ENCODE data around the gene SERAC1. TPM values are rescaled to one million over a fixed set of nuclear protein-coding genes. Genes with fewer than 3 reads are reported as not detected.

Gene SERAC1
- total RNA-seq, 1 donor from 2014 or later = 4.7 TPM

- intact Hi-C loops (cut with micrococcal nuclease) = no loop called here
These were observed 106.2 kb downstream of the SERAC1 start for GRCh38 chr6:158061709-158062461.

GRCh38 chr6:158061361-158061708, 106.7 kb downstream of the SERAC1 start:
- intact Hi-C loops (cut with micrococcal nuclease) = no loop called here

GRCh38 chr6:158060455-158061360, 107.4 kb downstream of the SERAC1 start:
- intact Hi-C loops (cut with micrococcal nuclease) = no loop called here

Other genes with a start within 250 kb of the SERAC1 start
- gene SYNJ2, start 186.4 kb downstream of the SERAC1 start, total RNA-seq = 26.1 and 26.2 TPM in 2 replicates
- gene GTF2H5, start 88 bp upstream of the SERAC1 start, total RNA-seq = 19.5 and 20.8 TPM in 2 replicates
- 29.9 and 30.1 TPM in 2 replicates for gene TULP4, start 144.2 kb upstream of the SERAC1 start, total RNA-seq

All from T-helper 2 cell treated with Interferon-gamma antibody and Interleukin-4, amounts not matched to agents 100 ng/mL and 5 ng/mL, for 36 hours (primary cell).